SJCRH30 (cell line): ENCODE measurements around the gene KLHL7. TPM values are rescaled to one million over a fixed set of nuclear protein-coding genes. Genes with fewer than 3 reads are reported as not detected.

Source experiments
- total RNA-seq: library from RNA; depleted of rRNA; stranded (reverse); fragments of >200 nt; shearing (Covaris generic); gene quantifications from 2 replicates; pipeline ENCODE4 v1.2.3, GENCODE V29; 2014; rRNA removed

The KLHL7 gene
- total RNA-seq, 1 experiment from 2014 or later = 38.6 TPM

Other genes starting within 250 kb of the KLHL7 start
- 72.9 and 82.6 TPM in 2 replicates for gene HYCC1, start 91.7 kb upstream of the KLHL7 start, total RNA-seq
- 71.9 and 77.1 TPM in 2 replicates for gene NUP42, start 76.3 kb downstream of the KLHL7 start, total RNA-seq
- 0.85 and 1.3 TPM in 2 replicates for gene GPNMB, start 141.0 kb downstream of the KLHL7 start, total RNA-seq
- gene MALSU1, start 193.6 kb downstream of the KLHL7 start, total RNA-seq = 86.7 and 89.2 TPM in 2 replicates